ENCODE results near the gene TSHZ1.

The TSHZ1 gene, protein sequence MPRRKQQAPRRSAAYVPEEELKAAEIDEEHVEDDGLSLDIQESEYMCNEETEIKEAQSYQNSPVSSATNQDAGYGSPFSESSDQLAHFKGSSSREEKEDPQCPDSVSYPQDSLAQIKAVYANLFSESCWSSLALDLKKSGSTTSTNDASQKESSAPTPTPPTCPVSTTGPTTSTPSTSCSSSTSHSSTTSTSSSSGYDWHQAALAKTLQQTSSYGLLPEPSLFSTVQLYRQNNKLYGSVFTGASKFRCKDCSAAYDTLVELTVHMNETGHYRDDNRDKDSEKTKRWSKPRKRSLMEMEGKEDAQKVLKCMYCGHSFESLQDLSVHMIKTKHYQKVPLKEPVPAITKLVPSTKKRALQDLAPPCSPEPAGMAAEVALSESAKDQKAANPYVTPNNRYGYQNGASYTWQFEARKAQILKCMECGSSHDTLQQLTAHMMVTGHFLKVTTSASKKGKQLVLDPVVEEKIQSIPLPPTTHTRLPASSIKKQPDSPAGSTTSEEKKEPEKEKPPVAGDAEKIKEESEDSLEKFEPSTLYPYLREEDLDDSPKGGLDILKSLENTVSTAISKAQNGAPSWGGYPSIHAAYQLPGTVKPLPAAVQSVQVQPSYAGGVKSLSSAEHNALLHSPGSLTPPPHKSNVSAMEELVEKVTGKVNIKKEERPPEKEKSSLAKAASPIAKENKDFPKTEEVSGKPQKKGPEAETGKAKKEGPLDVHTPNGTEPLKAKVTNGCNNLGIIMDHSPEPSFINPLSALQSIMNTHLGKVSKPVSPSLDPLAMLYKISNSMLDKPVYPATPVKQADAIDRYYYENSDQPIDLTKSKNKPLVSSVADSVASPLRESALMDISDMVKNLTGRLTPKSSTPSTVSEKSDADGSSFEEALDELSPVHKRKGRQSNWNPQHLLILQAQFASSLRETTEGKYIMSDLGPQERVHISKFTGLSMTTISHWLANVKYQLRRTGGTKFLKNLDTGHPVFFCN (N-terminal part only)

DNA sequence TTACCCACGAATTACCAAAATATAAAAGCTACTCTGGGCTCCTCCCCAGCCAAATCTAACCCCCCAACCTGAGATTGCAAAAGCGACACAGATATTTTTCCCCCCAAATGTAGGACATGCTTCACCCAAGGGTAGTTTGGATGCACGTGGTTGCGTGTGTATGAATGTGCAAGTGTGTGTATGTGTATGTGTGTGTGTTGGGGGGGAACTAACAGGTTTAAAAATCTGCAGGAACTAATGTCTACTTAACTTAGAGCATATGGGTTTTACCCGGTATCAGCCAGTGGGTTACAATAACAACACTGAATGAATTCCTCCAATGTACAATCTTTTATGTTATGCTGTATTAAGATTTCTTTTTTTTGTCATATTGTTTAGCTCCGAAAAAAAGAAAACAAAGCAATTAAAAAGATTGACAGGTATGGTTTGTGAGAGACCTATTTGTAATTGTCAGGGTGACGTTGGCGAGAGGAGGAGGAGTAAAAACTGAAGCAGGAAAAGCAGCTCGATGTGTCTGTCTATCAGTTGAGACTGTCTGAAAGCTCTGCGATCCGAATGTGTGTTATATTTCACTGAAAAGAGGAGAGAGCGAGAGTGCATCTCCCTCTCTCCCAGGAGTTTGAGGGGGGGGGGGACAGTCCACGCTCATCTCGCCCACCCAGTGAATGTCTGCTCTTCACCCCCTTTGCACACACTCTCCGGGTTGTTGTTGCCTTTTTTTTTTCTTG, at the start of gene TSHZ1:
TSS of gene TSHZ1 (plus strand) at position 524 of the 728 bp plus-strand sequence. CDS start 1,080 bp downstream, outside the sequence.
- DNase-seq: peak; percentile 24

DNA sequence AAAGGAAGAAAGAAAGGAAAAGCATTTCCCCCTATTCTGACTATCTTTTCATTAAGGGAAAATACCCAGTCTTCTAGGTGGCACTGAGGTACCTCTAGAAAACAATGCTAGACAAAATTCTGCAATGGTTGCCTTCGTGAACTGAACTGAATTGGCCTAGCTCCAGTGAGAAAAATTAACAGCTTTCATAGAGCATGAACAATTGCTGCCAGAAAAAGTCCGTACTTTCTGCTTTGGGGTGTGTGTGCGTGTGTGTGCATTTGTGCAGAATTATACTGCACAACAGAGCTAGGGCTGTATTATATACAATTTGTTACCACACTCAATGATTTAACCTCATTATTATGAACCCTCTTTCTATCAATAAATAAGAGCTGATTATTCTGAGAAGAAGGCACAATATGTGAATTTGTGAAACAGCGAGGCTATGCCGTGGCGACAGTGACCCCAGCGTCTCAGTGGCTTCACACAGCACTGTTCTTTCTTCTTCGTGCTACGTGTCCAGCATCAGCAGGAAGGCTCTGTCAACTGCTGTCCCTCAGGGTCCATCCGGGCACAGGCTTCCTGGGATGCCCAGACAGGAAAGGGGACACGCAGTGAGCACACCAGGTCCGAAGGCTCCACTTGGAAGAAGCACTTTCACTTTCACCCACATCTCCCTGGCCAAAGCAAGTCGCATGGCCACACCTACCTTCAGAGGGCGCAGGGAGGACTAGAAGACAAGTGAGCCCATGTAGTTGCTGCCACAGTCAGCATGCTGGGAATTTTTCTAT, 49.2 kb upstream of the TSHZ1 start:
- peak; percentile 3 for DNase-seq

DNA sequence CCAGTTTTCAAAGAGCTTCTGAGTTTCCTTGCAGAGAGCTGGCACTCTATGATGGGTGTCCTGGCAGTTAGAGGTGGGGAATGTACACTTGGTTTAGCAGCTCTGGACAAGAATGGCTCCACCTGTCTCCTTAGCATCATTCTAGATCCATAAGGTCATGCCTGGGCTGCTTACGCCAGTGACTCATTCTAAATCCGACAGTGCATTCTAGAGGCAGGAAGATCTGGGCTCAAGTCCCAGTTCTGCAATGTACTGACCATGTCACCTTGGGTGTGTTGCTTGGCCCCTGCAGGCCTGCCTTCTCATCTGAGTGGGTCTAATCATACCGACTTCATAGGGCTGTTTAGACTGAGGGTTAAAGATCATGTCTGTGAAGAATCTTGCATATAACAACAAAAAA, 48.1 kb upstream of the TSHZ1 start:
- no peak for DNase-seq

DNA sequence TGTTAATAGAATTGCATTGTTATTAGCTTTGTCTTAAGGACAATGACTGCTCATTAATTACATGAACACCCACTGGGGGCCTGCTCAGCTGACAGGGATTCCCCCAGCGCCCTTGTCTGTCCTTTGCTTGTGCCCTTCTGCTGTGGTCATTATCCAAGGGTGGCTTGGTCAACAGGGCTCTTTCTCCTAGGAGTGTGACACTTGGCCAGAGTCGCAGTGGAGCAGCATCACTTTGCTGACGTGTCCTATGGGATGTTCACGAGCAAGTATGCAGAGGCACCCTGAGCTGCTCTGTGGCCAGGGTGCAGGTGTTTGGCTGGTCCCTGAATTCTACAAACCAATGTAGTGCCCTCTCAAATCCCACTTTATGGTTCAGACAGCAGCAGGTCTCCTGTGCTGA, 47.6 kb upstream of the TSHZ1 start:
- no peak for DNase-seq

DNA sequence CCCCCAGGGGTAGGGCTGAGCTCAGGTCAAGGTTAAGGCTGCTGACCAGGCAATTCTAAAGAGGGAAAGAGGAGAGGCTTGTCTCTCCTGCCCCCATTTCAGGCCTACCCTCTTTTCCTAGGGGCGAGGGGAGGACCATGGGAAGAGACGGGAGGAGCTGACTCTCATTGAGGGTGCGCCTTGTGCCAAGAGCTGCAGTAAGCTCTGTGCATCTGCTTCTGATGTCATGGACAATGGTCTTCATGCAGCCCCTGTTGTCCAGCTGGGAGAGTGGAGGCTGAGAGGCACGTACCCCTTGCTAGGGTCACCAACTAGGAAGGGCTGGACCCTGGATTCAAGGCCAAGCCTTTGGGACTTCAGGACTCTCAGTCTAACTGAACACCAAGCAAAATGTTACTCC, 46.9 kb upstream of the TSHZ1 start:
- no peak for DNase-seq

DNA sequence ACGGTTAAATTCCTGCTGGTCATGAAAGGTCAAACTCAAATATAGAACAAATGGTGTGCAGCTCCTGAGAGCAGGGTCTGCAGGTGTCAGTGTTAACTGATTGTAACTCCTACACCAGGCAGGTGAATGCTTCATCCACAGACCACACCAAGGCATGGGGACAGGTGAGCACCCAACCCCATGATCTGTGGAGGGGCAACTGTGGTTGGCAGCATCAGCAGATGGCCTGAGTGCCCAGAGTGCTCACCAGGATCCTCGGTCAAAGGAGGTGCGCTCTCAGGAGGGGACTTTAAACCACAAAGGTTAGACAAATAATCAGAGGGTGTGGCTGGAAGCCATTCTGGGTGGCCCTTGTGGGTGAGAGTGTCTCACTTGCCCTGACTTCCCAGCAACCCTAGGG, 46.1 kb upstream of the TSHZ1 start:
- DNase-seq: no peak

DNA sequence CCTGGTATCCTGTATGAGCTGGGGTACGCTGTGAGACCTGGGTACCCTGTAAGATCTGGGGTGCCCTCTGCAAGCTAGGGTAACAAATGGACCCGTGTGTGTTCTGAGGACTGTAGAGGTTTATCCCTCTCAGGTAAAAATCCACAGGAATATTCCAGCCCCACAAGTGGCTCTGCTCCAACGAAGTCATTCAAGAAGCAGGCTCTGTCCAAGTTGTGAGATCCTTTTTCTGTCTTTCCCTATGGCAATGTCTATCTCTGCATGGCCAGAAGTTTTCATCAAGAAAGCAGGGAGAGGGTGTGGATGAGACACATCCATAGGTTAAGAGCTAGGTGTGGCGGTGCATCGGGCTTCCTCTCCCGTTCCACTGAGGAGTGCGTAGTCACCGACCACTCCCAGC, 44.7 kb upstream of the TSHZ1 start:
- DNase-seq: no peak

DNA sequence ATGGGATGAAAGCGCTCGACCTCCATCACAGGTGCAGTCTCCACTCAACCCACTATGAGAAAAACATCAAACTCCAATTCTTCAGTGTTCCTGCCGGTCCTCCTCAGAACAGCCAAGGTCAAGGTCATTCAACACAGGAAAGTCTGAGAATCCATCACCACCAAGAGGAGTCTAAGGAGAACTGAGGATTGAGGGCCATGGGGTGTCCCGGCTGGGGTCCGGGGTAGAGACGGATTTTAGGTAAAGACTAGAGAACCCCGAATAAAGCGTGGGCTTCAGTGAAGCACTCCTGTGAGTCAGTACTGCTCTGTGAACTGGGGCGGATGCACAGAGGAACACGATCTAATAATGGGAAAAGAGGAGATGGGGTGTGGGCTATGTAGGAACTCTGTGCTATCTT, 43.5 kb upstream of the TSHZ1 start:
- DNase-seq: no peak

DNA sequence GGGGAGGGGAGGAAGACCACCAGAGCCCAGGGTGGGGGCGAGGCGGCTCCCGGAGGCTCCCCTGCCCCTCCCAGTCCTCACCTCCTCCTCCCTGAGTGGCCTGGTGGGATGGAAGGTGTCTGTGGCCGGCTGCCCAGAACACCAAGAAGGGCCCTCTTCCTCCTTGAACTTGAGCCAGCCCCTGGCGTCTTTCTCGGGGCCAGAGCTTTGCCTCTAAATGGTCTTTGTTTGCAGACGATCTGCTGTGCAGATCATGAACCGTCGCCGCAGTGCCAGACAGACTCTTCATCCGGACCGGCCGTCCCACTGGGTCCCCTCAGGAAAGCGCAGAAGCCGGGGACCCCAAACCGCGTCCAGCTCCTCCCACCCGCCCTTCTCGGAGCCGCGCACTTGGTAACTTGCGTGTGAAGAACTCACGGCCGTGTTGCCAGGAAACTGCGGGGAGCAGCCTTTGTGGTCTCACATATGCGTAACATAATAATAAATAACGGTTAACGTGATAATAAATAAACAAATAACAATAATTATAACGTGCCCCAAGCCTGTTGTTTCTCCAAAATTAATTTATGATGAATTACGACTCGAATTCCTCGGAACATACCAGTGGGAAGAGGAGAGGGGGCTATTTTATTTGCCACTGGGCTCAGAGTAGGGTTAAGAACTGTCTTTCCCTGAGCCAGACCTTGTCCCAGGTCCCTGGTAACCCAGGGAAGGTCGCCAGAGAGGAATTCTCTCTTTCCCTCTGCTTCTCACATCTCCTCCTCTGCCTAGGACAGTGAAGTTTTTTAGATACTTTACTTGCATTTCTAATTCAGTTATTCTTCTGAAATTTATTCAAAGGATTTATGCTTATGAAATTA, 42.6 kb upstream of the TSHZ1 start:
- DNase-seq: no peak

DNA sequence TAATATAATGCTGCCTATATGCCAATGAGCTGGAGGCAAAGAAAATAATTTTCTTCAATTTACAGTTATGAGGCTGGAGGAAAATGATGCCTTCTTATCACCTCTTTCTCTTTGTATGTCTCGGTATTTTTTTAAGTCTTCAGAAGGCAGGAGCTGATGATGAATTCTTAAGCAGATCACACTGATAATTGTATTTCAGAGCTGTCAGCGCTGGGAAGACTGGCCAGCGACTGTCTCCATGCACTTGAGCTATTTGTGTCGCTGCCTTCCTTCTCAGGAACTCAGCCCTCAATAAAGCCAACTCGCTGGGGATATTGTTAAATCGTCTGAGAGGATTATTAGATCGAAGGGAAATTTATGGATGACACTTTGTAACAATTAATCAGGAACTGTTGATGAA, 42.0 kb upstream of the TSHZ1 start:
- no peak for DNase-seq

DNA sequence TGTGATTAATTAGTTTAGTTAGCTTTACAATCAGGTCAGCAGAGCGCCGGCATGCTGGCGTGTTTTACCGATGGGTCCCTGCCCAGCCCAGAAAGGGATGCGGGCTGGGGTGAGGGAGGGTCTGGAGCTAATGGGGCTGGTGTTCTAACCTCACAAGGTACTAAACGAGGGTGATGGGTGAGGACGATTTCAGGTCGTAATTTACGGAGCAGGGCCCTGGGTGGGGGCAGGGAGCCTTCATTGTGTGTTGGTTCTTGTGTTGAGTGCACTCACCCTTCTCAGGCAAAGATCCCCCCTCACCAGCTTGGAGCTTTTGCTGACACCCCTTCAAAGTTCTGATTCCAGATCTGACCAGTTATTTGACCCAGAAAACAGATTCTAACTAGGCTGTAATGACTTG, 41.2 kb upstream of the TSHZ1 start:
- no peak for DNase-seq

DNA sequence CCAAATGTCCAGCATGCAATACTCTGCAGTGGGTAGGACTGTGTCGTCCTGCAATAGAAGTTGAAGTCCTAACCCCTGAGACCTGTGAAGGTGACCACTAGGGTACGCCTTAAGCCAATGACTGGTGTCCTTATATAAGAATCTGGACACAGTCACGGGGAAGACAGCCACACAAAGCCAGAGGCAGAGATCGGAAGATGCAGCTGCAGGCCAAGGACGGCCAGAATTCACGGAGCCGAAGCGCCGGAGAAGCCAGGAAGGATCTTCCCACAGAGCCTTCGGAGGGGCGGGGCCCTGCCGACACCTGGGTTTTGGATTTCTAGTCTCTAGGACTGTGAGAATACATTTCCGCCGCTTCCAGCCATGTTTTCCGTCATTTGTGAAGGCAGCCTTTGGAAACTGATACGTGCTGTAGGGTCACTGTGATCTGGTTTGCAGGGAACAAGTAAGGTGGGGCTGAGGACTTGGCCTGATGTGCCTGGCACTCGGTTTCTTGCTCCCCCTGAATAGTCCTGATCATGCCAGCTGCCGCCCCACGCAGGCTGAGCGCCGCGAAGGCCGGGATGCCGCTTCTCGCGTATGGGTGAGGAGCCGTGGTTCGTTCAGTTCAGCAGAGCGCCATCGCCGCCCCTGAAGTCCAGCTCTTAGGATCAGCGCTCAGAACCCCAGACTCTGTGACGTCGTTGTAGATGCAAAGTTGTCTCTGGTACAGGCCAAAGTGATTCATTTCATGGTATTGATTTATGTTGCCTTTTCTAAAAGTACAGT, 40.4 kb upstream of the TSHZ1 start:
- DNase-seq: no peak

DNA sequence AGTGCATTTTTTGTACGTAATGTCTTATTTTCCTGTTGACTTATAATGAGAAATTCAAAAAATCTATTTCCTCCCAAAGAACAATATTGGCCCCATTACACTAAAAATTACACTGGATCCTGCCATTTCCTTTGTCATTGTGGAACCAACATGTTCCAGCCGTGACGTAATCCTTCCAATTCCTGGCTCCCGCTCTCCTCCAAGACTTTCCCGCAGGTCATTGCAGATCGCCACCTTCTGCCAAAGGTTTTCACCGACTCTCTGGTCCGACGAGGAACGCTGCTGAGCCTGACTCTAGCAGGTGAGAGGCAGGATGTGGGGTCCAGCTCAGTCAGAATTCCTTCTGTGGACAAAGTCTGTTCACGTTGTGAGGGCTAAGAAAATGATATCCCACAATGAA, 39.7 kb upstream of the TSHZ1 start:
- no peak for DNase-seq

DNA sequence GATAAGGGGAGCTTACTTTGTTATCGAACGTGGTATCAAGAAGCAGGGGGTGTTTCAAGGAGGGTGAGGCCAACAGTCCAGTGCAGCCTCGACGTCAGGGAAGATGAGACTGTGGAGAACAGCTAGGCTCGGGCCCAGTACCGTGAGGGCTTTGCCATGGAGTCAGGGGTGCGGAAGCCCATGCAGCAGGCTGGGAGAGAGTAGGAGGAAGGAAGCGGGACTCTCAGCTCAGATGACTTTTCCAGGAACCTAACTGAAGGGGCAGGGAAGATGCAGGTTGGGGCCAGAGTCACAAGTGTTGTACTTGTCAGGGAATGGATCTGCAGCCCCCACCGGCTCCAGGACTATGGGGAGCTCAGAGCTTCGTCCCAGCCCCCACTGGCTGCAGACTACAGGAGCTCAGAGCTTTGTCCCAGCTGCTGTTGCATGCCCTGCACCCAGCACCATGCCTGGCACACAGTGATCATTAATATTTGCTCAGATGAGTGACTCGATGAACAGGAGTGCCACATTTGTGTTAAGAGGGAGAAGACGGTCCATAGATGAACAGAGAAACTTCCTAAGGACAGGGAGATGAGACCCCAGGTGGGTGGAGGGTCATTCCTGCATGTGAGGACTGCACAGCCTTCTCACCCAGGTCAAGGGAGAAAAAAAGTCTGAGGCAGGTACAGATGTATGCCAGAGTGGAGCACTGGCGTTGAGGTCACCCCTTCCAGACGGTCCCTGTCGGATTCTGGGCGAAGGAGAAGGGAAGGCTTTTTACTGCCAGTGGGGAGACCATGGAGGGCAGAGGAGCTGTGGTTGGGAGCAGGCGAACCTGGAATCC, 38.1 kb upstream of the TSHZ1 start:
- DNase-seq: no peak

DNA sequence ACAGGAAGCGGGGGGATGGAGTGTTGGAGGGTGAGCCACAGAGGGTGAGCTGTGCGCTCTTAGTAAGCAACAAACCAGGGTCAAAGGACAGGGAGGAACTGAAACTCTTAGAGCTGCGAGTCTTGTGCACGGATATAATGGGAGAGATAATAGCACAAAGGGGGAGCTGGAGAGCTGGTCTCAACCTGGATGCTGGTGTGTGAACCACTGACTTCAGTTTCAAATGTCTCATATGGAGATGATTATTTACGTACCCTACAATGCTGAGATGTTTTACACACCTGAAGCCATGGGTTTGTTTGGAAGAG, 37.5 kb upstream of the TSHZ1 start:
- no peak for DNase-seq

DNA sequence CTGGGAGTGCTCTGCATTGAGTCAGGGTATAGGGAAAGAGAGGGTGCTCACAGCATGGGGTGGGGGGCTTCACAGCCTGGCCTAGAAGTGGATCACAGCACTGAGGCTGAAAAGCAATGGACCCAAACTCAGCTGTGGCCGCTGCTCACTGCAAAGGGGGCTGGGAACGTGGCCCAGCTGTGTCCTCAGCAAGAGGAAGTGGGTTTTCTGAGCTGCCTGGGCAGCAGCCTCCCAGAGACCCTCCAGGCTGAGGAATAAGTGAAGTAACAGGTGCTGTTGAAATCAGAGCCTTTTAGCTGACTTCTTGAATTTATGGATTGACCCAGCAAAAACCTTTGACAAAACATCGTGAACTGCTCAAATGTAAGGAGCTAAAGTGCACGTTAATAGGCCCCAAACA, 36.9 kb upstream of the TSHZ1 start:
- no peak for DNase-seq

DNA sequence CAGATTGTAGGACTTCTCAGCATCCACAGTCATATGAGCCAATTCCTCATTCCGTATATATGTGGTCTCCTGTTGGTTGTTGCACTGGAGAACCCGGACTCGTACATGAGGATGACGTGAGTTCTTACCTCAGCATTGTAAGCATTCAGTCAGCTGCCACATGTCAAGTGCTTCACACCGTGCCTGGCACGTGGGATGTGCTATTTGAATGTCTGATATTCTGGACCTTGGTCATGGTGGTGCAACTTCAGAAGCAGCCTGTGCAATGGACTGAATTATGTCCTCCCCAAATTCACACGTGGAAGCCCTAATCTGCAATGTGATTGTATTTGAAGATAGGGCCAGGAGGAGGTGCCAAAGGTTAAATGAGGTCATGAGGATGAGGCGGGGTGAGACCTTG, 33.7 kb upstream of the TSHZ1 start:
- DNase-seq: no peak

DNA sequence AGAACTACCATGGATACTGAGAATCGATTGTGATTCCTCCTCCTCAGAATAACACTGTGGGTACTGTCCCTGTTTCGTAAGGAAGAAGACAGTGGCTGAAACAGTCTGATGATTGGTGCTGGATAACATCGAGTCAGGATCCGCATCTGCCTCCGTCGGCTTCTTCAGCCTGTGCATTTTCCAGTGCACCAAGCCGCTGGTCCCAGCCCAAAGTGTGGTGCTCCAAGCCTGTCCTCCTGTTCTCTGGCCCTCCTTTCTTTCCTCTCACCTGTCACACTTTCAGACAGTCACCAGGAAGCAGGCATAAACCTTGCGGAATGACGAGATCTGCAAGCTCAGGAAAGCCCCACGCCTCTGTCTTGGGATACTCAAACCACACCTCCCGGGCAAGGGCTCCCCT, 32.2 kb upstream of the TSHZ1 start:
- DNase-seq: no peak

DNA sequence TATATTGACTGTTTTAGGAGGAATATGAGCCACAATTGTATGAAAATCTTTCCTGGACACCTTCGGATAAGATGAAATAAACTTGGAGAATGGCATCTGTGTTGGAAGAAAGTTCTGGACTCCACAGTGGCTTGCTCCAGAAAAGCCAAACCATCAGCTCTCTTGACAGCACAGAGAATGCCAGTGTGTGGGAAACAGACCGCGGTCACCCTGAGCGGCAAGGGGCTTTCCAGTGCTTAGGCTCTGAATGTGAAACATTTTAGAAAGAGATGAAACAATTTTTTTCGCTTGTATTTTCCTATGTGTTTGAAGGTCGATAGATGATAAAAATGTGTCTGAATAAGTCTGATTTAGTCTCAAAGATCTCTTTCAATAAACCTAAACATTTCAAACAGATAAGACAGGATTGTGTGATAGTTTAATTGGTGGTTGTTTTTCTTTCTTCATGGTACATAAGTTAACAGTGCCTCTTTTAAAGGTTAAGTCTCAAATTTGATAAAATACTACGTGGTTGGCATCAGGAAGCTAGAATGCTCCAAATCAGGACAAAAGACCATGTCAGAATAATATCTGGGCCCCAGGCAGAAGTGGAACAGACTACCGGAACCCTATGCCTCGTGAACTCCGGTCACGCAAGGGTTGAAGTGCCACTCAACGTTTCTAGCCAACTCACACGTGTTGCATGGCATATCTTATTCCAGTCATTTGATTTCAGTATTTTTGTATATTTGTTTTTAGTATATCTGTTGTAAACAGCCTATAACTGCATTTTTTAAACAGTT, 30.6 kb upstream of the TSHZ1 start:
- DNase-seq: no peak

All from activated effector memory CD4-positive, alpha-beta T cell treated with Interleukin-2 at 50 U/mL for 16 hours (primary cell).